Stimulated activated CD8-positive, alpha-beta memory T cell treated with anti-CD3 and anti-CD28 coated beads, Interleukin-4, amount 100 ng/mL, for 48 hours (primary cell): ENCODE measurements around the gene GLB1L.
"Not testable (repeated sequence)": the region's sequence is repeated elsewhere in the genome, so short reads cannot be mapped to it uniquely, and the experiment has no call there.

Source experiments
- DNase-seq: peaks from one replicate; pipeline ENCODE4 v3.0.0-alpha.2; 2020

GLB1L gene

GRCh38 chr2:219279916-219280516 lies 34.8 kb upstream of the GLB1L start:
- DNase-seq = no peak

DNA sequence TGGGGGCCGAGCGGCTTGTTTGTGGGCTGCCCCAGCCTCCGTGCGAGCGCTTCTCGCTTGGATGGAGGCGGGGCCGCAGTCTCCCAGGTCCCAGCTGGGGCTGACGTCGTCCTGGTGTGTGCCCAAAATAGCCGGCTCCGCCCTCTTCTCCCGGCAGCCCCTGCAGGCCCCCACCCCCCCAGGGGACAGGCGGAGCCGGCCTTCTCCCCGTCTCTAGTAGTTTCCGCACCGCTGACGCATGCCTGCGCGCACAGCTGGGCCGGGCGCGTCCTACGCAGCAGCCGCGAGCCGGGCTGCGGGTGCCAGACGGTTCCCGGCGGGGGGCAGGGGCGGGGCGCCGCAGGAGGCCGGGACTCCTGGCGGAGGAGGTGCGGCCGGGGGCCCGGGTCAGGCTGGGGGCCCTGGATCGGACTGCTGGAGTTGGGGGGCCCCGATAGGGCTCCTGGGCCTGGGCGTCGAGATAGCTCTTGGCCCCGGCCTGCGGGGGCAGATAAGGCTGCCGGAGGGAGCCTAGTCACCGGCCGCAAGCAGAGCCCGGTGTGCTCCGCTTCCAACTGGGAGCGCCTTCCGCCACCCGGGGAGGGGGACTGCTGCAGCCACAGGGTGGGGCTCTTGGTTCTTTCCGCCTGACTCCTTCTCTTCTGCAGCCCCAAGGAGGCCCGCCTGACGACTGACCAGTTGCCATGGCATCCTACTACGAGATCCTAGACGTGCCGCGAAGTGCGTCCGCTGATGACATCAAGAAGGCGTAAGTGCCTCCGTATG lies 34.1 kb upstream of the GLB1L start, which contains the start of gene DNAJB2:
Gene DNAJB2 (plus strand): TSS at position 216 of the 765 bp plus-strand sequence. CDS start 468 bp downstream, at position 684.
- peak; percentile 99 for DNase-seq

- no peak for DNase-seq
Observed at GRCh38 chr2:219278655-219279150, 33.5 kb upstream of the GLB1L start.

GRCh38 chr2:219277703-219278654 lies 32.7 kb upstream of the GLB1L start:
- DNase-seq = peak; percentile 87

GRCh38 chr2:219274361-219274921 lies 29.2 kb upstream of the GLB1L start:
- no peak for DNase-seq

DNA sequence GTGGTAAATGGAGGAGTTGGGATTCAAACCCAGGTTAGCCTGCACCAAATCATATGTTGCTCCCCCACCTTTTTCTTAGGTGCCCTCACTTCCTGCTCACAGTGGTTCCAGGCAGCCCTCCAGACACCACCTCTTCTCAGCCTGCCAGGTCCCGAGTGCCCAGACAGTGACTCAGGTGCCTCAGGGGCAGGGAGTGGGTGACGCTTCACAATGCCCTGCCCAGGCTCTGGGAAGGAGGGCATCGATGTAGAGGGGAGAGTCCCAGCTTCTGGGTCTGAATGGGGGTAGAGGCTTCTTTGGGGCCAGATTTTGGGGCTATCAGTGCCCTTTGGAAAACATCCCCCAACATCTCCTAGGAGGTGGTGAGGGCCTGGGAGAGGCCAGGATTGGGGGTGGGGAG lies 28.7 kb upstream of the GLB1L start:
- no peak for DNase-seq

DNA sequence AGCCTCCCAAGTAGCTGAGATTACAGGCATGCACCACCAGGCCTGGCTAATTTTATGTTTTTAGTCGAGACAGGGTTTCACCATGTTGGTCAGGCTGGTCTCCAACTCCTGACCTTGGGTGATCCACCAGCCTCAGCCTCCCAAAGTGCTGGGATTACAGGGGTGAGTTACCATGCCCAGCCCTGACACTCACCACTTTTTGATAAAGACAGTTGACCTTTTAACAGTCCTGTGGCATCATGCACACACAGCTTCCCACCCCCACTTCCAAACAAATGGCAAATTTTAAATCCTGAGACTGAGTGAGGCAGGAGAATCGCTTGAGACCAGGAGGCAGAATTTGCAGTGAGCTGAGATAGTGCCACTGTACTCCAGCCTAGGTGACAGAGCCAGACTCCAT lies 27.8 kb upstream of the GLB1L start:
- no peak for DNase-seq

GRCh38 chr2:219272356-219272755 lies 27.1 kb upstream of the GLB1L start:
- DNase-seq = no peak

GRCh38 chr2:219271021-219271420 lies 25.8 kb upstream of the GLB1L start:
- DNase-seq = no peak

DNA sequence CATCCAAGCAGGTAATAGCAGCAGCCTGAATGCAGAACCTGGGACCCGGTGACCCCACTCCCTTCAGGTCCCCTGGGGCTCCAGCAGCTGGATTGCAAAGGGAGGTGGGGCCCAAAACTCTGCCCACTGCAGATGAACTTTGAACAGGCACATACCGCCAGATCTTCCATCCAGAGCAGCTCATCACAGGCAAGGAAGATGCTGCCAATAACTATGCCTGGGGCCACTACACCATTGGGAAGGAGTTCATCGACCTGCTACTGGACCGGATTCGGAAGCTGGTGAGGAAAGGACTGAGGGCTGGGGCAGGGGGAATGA lies 24.8 kb upstream of the GLB1L start:
- DNase-seq = no peak

DNA sequence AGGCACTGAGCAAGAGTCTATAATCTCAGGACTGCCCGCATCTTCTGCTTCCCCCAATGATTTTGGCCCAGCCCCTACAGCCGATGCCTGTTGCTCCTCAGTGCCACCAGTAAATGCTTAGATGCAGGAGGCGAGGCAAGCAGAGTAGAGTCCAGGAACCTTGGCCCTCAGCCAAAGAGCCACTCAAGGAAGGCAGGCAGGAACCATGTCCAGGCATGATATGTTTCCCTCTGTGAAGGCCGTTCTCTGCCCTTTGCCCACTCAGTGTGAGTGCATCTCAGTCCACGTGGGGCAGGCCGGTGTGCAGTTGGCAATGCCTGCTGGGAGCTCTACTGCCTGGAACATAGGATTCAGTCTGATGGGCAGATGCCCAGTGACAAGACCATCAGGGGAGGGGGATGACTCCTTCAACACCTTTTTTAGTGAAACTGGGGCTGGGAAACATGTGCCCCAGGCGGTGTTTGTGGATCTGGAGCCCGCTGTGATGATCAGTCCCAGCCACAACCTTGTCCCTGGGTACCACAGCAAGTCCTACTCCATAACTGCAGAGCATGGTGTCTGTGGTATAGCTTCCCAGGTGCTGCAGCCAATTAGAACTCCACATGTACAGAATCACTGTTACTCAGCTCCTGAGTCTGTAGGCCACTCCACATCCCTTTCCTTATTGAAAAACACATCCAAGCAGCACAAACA lies 24.3 kb upstream of the GLB1L start:
- DNase-seq = no peak

- no peak for DNase-seq
Observed at GRCh38 chr2:219268294-219268693, 23.1 kb upstream of the GLB1L start.

DNA sequence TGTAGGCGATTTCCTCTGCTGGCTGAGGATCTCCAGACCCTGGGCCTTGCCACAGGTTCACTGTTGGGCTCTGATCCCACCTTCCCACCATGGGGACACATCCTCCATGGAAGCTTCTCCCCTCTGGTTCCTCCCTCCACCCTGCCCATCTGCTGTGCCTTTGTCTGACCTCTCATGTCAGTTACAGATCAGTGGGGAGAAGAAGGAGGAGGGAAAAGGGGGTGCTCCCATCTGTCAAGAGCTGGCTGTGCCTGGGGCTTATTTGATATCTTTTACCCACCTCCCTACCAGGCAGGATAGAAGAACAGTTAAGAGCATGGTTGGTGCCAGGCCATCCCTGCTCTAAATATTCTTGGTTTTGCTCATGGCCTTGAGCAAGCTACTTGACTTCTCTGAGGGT lies 21.6 kb upstream of the GLB1L start:
- no peak for DNase-seq

DNA sequence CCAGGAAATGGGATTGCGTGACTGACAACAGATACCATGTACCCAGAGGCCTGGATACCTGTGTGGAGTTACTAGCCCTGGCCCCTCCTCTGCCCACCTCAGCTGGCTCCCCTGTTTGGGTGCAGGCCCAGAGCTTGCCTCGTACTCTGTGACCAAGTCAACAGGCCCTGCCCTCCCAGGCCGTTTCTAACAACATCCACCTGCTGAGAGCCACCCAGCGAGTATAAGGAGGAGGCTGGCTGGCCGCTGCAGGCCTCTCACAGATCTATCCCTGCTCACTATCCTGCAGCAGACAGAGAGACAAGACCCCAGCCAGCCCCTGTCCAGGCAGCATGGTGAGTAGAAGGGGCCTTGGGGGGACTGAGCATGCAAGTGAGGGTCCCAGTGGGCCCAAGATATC lies 21.0 kb upstream of the GLB1L start:
- no peak for DNase-seq

GRCh38 chr2:219261024-219261855 lies 16.0 kb upstream of the GLB1L start:
- DNase-seq = no peak

- not testable (repeated sequence) for DNase-seq
Observed at GRCh38 chr2:219258942-219259341, 13.7 kb upstream of the GLB1L start.

GRCh38 chr2:219254590-219255201 lies 9.5 kb upstream of the GLB1L start:
- DNase-seq = peak; percentile 53

DNA sequence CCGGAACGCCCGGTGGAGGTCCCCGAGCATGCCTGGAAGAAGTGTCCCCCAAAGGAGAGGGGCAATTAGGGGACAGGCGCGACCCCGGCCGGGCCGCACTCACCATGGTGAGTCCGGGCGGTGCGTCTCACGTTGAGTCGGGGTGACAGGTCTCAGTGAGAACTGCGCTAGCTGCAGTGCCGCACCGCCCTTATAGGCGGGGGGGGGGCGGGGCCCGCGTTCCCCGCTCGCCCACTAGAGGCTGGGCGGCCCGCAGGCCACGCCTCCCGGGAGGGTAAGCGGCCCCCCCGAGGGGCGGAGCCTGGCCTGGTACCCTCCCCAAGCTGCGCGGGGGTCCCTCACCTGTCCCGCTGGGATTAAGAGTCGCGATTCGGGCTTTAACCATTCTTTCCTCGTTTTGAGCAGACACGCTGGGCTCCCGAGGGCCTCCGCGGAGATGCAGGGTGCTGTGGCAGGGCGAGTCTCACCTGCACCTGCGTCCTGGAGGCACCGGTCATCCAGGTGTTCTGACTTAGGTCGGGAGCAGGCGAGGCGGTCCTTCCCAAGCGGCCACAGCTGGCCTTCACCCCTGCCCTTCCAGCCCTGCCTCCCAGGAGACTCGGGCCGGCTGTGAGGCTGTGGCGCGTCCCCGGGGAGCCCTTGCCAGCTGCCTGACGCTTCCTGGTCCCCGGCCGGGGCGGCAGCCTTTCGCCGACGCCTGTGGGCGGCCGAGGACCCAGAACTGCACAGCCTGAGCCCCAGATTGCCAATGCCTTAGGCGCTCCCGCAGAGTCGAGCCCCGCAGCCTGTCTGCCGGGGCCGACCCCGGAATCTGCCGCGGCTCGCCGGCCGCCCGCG lies 8.7 kb upstream of the GLB1L start, which contains the start of gene TUBA4A:
Gene TUBA4A (minus strand): TSS at position 166 of the 837 bp plus-strand sequence. CDS start 60 bp downstream, at position 106.
- DNase-seq = peak; percentile 93

GRCh38 chr2:219252900-219253752 lies 7.9 kb upstream of the GLB1L start, which contains the start of gene TUBA4B:
TUBA4B (plus strand) TSS chr2:219253243; CDS start chr2:219253408, 165 bp downstream.
- DNase-seq = peak; percentile 65
